KBM-7 (cell line): ENCODE data around the gene RABGAP1L.
"Not testable (repeated sequence)": the region's sequence is repeated elsewhere in the genome, so short reads cannot be mapped to it uniquely, and the experiment has no call there.

Experiments
- DNase-seq: peaks from one replicate; pipeline ENCODE4 v3.0.0-alpha.2; 2015
- in situ Hi-C: fragments of 300-500 bp; cut with MboI; formaldehyde crosslinking; loops from 2 replicates; pipeline ENCODE4 v1.14.3; 2020; ENCODE audit warnings: low sequenced_read_pairs, low pct_unique_long_range_greater_than_20kb, mixed read lengths

The RABGAP1L gene

DNA sequence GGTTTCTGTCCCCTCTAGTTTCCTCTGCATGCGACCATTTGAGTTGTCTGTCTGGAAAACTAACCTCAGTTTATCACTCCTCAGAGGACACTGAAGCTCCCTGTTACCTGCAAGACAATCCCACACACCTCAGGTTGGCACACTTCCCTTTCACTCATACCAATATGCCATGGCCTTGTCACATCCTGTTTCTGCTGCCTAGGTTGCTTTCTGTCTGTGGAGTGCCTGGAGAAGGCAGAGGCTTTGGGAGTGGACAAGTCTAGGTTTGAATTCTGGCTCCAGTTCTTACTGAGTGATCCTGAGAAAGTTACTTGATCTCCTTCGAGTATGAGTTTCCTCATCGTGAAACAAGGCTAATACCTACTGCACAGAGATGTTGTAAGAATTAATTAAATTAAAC is 668.9 kb downstream of the RABGAP1L start:
- in situ Hi-C loops, result no loop called here
- no peak for DNase-seq

DNA sequence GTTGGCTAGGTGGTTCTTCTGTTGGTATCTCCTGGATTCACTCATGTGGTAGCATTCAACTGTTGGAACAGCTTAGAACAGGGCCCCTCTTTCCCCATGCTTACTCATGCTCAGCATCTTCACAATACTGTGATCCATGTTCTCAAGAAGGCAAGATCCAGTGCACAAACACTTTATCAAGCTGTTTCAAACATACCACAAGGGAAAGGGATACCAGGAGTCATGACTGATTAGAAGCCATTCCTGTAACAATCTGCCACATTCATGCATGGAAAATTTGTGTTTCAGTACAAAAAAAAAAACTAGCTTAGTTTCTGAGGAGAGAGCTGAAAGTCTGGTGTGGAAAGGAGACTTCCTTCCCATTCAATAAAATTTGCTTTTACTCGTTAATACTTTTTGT is 670.7 kb downstream of the RABGAP1L start:
- no peak for DNase-seq

DNA sequence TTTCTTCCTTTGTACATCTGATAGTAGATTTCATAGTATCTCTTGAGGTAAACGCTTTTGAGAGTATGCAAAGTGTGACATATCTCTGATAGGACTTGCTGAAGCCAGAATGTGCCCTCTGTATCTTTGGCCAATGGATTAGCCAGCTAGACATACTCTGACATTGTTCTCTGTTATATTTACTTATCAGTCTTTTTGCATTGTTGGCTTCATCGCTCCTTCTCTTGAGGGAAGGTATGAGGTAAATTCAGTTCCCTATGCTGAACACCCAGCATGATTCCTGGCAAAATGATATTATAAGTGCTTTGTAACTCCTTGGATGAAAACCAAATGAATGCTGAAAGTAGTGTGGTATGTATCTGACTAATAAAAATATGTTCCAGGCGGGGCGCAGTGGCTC is 677.2 kb downstream of the RABGAP1L start:
- DNase-seq, result no peak
- in situ Hi-C loops, result no loop called here

More for the DNA sequence above, 670.7 kb downstream of the RABGAP1L start:
- in situ Hi-C loops, result no loop called here

DNA sequence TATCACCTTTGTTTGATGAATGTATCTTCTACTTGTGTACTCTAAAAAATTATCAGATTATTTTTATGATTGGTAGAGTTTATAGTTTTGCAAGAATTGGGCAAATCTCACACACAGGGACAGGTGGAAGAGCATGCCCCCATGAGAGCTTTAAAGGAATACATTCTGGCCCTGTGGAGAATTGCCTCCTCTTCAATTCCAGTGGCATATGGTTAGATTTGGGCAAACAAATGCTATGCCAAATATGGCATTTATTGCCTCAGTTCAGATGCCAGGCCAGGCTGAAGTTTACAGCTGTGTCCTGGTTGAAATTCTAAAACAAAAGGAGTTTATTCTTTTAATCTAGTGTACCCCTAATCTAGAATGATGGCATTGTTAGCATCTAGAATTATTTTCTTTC is 678.1 kb downstream of the RABGAP1L start:
- no peak for DNase-seq
- in situ Hi-C loops, result no loop called here

DNA sequence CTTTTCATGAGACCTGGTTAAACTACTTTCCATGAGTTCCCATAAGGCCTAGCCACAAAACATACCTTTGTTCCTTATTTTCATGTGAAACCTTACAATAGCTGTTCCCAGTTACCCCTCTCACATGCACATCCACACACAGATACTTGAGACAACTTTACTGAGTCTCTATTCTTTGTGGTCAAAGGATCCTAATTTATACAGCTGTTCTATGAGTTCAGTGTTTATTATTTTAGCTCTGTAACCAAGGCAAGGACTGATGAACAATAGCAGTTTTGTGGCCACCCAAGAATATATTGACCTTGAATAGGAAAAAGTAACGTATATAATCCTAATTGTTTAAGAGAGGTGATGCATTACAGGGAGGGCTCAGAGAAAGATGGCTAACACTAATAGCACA is 679.9 kb downstream of the RABGAP1L start:
- no peak for DNase-seq

DNA sequence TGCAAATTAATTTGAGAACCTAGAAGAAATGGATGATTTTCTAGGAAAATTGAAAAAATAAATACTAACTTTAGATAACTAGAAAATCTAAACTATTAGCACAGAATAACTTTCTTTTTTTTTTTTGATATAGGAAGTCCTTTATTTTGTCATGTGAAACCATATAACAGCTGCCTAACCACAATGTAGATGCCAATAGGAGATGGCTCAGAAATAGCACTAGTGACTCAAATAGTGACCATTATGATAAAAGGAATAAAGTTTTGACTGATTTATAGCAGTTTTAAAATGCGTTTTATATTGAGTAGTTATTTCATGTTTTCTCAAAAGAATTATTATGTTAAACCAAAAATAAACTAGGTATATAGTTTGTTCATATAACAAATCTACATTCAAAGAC is 682.4 kb downstream of the RABGAP1L start:
- DNase-seq, result no peak
- in situ Hi-C loops, result no loop called here

More for the DNA sequence above, 679.9 kb downstream of the RABGAP1L start:
- in situ Hi-C loops, result no loop called here

DNA sequence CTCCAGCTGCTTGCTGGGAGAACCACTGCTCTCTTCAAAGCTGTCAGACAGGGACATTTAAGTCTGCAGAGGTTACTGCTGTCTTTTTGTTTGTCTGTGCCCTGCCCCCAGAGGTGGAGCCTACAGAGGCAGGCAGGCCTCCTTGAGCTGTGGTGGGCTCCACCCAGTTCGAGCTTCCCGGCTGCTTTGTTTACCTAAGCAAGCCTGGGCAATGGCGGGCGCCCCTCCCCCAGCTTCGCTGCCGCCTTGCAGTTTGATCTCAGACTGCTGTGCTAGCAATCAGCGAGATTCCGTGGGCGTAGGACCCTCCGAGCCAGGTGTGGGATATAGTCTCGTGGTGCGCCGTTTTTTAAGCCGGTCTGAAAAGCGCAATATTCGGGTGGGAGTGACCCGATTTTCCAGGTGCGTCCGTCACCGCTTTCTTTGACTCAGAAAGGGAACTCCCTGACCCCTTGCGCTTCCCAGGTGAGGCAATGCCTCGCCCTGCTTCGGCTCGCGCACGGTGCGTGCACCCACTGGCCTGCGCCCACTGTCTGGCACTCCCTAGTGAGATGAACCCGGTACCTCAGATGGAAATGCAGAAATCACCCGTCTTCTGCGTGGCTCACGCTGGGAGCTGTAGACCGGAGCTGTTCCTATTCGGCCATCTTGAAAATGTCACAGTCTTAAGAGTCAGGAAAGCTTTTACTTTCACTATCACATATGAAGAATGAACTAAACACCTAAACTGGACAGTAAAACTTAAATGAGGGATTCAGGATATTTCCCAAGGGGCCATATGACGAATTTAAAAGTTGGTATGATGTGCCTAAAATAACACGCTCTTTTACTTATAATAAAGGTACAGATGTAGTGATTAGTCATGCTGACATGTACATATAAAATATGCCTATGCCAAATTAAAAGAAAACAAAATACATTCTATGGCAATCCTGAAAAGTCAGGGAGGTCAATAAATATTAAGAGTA is 689.6 kb downstream of the RABGAP1L start:
- DNase-seq, in situ Hi-C loops: not testable (repeated sequence)

DNA sequence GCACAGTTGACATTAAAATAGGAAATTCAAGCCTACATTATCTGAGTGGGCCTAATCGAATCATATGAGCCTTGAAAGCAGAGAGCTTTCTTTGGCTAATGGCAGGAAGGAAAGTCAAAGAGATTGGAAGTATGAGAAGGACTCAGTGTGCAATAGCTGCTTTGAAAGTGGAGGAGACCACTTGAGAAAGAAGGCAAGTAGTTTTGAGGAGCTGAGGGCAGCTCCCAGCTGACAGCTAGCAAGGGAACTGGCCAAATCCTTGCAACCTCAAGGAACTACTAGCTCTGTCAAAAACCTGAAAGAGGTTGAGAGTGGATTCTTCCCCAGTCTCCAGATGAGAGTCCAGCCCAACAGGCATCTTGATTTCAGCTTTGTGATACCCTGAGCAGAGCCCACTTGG is 691.4 kb downstream of the RABGAP1L start:
- DNase-seq, result no peak
- in situ Hi-C loops, result no loop called here

DNA sequence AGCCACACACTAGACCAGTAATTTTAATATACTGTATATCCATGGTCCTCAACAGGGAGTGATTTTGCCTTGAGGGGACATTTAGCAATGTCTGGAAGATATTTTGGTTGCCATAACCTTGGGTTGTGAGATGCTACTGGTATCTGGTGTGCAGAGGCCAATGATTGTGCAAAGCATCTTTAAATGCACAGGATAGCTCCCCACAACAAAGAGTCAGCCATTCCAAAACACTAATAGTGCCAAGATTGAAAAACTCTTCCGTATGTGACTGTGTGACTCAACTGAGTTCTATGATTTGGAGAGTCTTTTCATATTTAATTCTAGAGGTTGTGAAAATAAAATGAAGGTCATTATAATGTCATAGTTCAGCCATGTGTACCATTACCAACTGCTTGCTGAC is 699.0 kb downstream of the RABGAP1L start:
- no peak for DNase-seq
- in situ Hi-C loops, result no loop called here

DNA sequence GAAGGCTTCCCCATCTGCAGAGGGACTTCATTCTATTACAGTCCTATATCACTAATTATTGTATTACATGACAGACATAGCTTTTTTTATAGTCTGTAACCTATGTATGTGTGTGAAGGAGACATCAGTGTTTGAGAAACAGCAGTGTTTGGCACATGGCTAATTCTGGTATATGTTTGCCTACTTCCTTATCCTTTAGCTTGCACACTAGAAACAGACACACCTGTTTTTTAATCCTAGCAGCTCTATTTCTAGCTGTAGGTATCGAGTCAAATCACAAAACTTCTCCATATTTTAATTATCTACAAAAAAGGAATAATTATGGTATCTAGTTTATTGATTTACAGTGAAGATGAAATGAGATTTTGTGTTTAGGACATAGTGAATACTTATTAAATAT is 711.0 kb downstream of the RABGAP1L start:
- no peak for DNase-seq
- in situ Hi-C loops, result no loop called here

DNA sequence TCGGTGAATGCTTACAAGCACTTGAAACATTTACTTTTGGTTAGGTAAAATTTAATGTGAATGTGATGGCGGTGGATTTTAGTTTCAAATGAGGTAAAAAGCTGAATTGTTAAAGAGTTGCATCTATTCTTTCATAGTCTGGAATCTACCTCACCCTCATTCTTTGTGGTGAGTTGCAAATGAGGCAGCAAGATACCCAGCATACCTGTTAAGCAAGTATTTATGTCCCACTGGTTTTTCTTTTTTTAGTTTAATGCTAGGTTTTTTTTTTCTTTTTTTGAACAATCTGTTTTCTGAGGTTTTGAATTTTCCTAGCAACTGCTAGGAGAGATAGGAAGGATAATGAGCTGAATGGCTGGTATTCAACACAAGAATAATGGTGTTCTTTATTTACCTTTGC is 712.6 kb downstream of the RABGAP1L start:
- in situ Hi-C loops, result no loop called here

DNA sequence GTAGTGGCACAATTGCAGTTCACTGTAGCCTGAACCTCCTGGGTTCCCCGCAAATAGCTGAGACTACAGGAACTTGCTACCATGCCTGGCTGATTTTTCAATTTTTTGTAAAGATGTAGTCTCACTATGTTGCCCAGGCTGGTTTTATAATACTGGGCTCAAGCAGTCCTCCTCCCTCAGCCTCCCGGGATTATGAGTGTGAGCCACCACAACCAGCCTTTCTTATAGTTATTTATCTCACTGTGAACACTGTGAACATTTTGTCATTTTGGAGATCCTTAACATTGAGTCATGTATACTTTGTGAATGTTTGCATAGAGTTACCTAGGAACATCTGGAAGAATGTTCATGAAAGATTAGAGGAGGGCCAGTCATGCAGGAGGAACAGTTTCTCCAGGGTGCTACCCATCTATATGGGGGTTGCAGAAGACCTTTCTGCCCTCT is 713.3 kb downstream of the RABGAP1L start:
- DNase-seq, result no peak
- in situ Hi-C loops, result no loop called here

More for the DNA sequence above, 712.6 kb downstream of the RABGAP1L start:
- no peak for DNase-seq

DNA sequence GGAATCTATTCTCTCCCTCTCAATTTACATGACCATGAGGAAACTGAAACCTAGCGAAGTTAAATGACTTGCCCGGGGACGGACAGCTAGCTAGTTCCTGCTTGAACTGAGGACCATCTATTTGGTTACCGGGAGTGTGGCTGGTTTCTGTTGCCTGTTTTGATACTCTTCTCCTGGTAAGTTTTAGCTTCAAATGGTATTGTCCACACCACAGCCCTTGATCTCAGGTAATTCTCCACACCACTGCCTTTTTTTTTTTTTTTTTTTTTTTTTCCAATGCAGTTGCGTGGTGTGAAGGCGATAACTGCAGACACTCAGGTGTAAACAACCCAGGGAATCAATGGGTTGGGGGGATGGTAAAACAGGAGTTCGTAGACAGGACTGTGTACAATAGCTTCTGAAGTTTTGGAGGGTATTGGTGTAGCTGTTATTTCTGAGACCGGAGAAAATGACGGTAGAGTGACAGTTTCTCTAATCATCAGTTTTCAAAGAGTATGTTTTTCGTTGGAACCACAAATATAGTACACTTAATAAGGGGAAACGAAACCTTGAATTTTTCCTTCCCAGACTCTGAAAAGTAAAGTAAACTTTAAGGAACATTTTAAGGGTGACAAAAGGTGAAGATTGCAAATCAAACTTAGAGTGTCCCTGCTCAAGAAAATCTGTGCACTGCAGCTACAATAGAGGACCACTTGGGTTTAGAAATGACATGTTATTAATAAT is 715.2 kb downstream of the RABGAP1L start:
- in situ Hi-C loops, result no loop called here
- no peak for DNase-seq

DNA sequence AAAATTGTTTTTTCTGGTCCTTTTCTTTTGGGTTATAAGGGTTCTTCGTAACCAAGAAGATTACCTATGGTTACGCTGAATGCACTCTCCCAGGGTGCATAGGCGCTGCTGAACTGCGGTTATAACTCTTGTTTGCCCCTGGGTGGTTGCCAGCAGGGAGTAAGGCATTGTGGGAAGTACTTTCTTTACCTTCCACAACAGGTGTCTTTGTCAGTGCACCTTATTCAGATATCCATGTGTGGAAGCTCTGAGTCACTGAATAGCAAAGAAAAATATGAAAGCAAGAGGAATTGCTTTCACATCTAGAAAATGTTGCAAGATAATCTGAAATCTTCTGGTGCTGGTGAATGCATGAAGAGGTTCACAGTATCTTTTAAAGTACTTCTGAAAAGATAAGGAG is 716.0 kb downstream of the RABGAP1L start:
- in situ Hi-C loops, result no loop called here
- DNase-seq, result no peak

DNA sequence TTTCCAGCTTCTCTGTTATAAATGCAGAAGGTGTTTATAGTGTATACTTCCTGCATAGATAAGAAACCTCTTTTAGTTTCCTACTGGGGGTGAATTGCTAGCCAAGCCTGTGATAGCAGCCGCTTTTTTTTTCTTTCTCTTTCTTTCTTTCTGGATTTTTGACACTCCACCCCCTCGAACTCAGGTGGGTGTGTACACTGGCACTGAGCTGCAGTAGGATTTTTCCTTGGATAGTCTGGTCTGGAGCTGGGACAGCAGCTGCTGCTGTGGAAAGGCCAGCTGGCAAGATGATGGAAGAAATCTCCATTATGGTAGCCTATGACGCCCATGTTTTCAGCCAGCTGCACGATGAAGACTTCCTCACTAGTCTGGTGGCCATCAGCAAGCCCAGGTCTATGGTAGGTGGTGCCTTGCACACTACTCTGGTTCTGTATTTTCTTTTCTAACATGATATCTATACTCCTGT is 717.9 kb downstream of the RABGAP1L start:
- DNase-seq, result no peak
- in situ Hi-C loops, result no loop called here

DNA sequence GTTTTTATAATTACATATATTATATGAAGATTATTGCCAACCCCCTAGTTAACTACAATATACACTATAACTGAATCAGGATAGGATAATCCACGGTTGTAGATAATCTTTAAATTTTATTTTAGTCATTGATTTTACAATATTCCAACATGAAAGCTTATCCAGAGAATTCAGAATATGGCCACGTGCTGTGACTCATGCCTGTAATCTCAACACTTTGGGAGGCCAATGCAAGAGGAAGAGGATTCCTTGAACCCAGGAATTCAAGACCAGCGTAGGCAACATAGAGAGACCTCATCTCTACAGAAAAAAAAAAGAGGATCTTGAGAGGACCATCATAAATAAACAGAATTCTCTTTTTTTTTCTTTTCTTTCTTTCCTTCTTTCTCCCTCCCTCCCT is 720.9 kb downstream of the RABGAP1L start:
- in situ Hi-C loops, result no loop called here
- DNase-seq, result no peak

DNA sequence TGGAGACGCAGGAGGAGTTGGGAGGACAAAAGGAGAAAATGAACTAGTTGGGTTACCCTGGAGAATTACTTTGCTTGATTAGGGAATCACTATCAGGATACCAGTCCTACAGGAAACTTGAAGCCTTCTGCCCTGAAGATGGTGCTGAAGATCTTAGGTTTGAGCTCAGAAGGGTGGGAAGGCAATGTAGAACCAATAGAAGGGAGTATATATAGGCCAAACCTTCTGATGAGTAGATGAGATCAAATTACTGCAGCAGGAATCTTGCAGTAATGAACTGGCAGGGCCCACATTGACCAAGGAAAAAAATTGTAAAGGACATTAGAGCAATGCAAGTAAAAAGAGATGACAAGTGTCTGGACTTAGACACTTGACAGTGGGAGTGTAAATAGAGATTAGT is 724.1 kb downstream of the RABGAP1L start:
- DNase-seq, result peak; percentile 8
- in situ Hi-C loops, result no loop called here

DNA sequence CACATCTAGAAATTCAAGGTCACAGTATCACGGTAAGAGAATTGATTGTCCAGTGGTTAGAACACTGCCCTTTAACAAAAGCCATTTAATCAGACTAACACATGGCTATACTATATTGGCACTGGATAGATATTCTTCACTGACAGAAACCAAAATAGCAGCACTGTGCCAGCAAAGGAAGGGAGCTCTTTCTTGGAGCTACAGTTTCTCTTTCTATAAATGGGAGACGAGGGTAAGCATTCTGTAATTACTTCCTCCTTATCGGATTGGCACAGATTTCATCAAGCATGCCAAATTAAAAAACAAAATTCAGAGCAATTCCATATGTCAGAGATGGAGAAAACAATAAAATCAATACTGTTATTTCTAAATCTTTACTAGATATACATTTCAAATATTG is 724.7 kb downstream of the RABGAP1L start:
- DNase-seq, result peak; percentile 4
- in situ Hi-C loops, result no loop called here

DNA sequence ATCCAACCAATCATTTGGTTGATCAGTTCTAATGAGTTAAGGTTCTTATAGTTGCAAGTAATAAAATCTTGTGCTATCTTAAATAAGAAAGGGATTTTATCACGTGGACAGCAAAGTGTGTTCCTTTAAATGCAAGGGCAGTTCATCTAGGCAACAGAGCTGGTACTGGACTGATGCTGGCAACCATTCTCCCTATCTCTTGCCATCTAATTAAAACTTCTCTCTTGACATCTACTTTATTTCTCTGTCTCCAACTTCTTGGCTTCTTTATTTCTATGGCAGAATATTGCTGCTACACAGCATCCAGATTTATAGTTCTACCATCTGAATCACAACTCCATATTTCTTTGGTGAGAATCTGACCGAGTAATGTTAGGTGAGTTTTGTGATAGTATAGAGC is 725.2 kb downstream of the RABGAP1L start:
- DNase-seq, result no peak
- in situ Hi-C loops, result no loop called here

DNA sequence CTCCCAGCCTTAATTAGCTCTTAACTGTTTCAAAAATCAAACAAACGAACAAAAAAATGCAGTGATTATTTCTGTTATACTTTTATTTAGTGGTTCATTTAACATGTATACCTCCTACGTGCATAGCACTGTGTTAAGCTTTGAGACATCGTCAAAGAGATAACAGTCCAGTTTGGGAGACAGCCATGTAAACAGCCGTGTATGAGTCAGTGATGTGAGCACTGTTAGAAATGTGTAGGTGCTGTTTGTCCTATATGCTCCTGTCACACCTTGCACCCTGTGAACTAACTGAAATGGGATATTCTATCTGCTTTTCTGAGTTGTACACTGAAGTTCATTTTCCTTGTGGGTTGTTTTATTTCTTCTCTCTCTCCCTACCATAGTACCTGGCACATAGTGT is 730.7 kb downstream of the RABGAP1L start:
- in situ Hi-C loops, result no loop called here
- DNase-seq, result no peak
